Measurements from ENCODE around the gene GPA33.

The GPA33 gene

DNA sequence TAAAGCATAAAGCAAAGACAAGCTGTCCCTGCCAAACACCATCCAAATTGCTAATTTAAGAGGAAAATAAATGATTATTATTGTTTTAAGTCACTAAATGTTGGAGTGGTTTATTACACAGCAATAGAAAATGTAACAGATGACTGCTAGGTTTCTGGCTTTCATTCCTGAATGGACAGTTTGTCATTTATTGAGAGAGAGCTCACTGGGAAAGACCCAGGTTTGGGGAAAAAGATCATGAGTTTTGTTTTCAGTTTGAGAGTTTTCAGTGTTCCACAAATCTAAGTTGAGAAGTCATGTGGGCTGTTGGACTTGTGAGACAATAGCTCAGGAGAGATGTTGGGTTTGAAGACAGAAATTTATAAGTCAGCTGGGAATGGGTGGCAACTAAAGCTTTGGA is 5.4 kb downstream of the GPA33 start:
- DNase-seq, result no peak

DNA sequence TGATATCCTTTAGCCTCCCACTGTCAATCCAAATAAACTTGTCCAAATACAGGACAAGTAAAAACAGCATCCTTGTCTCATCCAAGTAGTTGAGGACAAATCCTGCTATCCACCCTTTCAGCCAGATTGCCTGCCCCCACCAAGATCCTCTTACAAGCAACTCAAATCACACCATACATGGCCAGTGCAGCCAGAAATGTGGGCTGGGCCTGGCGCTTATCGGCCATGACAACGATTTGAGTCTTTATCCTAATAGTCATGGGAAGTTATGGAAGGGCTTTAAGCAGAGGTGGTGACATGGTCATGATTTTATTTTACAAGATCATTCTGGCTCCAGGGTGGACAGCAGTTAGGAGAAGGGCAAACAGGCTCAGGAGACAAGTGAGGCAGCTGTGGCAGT is 6.3 kb downstream of the GPA33 start:
- DNase-seq, result no peak

DNA sequence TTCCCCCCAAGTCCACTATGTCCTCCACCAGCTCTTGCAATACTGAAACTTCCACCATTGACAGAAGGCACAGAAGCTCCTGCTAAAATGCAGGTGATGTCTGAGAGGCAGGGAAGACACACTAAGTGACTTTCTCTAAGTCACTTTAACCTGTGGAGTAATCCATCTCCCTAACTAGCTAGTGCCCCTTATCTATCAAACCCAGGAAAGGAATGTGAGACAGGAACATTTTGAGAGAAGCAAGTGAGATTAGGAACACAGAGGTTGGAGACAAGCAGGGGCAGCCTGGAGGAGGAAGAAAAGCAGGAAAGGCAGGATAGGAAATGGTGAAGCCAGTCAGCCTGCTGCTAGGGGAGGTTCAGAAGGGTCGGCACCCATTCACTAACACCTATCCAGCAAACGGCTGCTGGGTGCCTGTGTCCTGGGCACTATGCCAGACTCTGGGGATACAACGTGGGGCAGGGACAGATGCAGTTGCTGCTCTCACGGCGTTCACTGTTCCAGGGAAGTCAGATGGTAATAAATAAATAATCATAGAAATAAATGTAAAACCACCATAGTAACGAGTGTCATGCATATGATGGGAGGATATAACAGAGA is 7.0 kb downstream of the GPA33 start:
- DNase-seq, result no peak

DNA sequence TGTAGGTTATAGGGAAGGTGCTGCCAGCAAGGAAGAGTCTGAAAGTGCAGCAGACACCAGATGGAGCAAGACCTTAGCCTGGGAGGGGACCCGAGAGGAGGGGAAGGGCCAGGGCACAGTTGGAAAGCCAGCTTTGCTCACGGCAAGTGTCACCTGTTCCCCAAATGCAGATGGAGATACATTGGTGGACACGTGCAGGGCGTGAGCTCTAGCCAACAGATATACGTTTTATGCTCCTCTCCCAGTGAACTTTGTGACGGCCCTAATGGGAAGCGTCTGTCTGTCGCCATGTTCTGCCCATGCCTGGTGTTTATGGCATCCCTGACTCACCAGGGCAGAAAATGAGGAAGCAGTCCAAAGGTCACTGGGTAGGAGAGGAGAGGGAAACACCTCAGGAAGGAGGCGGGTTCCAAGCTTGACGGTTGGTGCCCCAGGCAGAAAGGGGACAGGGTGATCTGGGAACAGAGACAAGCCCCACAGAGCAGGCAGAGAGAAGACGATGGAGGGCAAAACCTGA is 7.6 kb downstream of the GPA33 start:
- no peak for DNase-seq

DNA sequence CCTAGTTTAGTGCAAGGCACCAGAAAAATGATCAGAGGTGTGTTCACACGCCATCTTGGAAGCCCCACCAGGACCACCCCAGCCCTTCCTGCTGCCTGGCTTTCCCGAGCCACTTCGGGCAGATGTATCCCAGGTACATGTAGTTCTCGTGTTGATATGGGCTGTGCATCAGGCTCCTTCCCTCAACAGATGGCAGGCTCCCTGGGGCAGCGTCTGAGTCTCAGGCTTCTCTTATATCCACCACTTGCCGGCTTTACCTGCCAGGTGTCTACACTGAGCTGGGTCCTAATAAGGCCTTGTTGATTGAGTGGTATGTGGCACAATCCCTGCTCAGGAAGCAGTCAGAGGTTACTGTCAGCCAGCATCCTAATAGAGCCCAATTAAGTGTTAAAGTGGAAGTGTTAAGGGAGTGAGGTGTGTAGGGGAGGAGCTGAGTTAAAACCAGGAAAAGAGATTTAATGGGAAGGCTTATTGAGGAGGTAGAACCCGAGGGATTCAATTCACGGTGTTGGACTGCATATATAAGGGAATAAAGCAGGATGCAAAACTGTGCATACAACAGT is 8.5 kb downstream of the GPA33 start:
- no peak for DNase-seq

DNA sequence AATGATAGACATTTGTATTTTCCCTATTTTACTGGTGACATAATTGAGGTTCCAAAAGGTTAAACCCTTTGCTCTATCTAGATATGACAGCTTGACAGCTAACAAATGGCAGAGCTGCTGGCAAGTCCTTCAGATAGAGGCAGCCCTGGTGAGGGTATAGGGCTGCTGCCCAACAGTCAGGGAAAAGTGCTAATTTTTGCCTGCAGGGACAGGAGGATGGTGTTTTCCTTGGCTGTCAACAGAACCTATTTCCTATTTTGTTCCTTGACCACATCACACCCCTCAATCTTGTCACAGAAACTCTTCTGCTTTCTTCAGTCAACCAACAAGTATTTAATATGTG is 12.3 kb downstream of the GPA33 start:
- DNase-seq, result no peak

DNA sequence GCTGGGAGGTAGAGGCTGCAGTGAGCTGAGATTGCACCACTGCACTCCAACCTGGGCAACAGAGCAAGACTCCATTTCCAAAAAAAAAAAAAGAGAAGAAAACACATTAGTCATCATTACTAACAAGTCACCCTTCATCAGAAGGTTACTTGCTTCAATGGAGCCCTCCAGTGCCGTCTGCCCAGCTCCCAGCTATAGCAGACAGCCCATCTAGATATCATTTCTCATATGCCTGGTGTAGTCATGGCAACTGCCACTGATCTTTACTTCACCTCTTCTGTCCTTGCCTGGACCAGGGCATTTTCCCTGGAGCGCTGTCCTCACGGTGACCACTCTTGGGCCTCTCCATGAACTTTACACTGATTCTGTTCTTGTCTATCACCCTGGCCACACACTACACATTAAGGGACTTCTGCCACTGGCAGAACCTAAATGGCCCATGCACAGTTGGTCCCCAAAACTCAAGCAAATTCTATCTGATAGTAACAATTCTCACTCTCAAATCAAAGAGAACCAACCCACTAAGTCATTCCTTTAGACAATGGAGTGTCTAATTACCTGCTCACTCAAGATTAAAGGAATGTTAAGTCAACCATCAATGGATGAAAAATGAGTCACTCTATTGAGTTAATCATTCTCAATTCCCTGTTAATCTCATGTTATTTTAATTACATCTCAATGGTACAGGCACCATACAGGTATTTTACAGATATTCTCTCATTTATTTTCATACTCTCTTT is 12.9 kb downstream of the GPA33 start:
- DNase-seq, result no peak

DNA sequence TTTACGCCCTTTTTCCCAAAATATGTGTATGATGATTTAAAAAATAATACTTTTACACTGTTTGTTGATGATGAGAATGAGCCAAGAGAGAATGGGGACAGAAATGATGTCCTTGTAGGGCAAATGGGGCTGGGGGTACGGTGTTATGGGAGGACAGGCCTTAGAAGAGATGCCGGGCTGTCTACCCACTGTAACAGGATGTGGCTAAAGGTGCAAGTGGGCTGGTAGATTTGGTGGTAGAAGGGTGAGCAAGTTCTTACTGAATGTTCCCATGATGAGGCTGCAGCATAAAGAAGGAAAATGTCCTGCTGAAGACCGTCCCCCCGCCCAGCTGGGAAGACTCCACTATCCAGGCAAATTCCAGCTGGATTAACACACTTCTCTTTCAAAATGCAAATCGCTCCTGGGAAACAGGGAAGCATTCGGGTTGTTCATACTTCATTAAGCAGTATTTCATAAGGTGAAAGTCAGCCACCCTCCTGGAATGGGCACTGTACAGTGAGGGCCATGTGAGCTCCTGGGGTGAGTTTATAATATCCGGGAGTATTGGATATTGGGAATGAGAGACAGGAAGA is 14.0 kb downstream of the GPA33 start:
- no peak for DNase-seq

DNA sequence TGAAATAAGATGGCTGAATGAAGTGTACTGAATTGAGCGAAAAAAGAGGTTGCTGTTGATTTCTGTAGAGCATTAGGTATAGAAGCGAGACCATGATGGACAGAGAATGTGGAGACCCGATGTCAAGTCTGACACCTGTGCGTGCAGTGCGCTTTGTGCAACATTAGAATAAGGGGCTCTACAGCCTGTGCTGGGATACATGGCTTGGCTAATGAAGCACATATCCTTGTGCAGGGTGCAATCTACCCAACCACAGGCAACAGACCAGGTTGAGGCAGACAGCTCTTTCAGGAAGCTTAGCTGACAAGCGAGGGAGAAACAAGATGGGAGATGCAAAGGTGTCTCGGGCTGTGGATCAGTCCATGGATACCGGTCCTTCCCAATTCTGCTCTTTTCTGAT is 18.9 kb downstream of the GPA33 start:
- no peak for DNase-seq

DNA sequence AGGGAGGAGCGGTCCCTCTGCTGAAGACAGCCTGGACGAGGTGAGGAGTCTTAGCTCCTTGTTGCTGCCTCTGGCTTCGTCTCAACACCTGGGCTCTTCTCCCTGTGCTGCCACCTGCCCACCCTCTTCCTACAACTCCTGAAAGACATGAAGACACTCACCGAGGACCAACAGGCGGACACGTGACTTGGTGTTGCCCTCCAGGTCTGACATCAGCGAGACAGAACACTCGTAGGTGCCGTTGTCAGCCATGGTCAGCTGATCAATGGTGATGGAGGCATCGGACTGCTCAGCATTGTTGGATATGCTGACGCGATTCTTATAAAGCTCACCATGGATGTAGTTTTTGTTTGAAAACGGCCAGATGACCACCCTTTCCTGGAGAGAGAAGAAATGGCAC is 21.4 kb downstream of the GPA33 start:
- no peak for DNase-seq

DNA sequence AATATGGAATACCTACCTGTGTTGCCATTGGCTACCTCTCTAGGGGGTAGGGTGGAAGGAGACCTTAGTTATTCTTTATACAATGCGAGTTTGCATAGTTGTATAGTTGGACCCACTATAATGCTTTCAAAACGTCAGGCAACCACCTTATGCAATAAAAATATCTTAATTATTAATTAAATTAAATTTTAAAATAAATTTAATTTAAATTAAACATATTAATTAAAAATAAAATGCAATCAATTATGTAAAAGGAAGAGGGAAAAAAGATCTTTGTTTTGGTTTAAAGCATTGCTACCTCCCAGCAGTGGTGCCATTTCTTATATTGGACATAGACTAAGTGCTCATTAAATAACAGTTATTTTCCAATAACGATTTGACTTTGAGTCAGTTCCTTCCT is 22.3 kb downstream of the GPA33 start:
- no peak for DNase-seq

DNA sequence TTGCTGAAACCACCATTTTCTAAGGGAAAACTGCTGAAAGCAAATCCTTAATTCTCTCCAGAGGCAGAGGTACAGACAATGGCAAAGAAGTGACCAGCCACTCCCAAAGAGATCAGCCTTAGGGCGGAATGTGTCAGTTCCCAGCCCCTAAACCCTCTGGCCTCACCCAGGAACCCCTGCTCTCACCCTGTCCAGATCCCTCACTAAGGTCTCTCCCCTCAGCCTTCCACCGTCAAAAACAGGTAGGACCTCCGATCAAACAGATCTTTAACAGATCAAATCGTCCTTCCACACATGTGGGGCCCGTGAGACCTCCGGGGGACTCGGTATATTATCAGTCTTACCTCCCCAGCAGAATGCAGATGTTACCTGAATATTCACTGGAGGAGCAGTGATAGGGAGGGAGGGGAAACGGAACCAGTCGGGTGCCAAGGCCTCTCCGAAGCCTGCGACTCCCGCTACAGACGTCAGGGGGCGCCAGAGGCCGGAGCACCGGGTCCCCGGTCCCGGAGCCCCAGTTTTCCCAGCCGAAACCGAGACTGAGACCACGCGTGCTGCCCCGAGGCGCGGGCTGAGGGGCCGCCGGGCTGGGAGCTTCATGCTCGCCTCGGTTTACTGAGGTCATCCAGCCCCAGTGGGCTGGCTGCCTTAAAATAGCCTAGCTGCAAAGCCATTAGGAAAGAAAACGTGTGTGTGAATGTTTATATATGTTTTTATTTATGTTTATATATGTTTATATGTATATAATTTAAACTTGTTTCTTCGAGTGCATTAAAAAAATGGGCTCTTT is 23.6 kb downstream of the GPA33 start:
- DNase-seq, result peak; percentile 77

DNA sequence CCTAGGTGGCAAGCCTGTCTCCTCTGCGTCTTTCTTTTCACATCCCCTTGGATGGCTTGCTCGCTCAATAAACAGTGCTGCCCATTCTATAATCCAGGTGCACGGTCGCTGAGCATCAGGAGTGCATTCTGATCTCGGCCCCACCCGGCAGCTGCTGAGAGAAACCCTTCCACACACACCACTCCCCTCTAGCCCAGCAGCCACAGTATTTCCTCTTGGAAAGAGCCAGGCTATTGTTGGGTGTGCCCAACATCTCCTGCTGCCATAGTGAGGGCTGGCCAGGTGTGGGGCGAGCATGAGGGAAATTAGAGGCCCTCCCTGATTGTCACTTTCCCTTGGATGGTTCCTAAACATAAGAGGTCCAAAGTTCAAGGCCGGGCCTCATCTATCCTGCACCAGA is 24.7 kb downstream of the GPA33 start:
- no peak for DNase-seq

DNA sequence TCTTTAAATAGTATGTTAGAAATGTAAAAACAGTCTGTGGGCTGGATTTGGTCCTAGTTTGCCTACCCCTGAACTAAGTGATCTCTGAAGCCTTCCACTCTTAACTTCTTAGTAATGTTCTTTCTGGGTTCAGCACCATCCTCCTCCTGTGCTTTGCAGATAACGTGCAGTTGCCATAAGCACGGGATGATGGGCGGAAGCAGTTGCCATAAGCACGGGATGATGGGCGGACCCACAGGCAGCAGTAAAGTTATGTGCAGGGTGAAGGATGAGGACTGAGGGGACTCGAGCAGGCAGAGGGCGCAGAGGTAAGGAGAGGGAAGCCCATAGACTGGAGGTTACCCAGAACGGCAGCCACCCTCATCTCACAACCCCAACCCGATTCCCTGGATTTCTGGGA is 25.6 kb downstream of the GPA33 start:
- DNase-seq, result no peak

DNA sequence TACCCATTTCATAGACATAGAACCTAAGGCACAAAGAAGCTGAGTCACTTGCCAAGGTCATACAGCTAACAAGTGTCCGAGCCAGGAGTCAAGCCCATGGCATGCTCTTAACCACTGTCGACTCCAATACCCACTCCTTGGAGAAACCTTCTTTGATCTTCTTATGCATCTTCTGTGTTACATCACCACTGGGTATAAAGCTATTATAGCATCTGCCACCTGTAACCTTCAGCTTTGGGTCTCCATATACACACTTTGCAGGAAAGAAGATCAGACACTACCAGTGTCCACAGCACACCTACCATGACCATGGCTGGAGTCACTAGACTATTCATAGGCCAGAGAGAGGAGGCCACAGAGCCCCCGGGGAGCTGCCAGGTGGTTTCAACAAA is 29.1 kb downstream of the GPA33 start:
- DNase-seq, result no peak

DNA sequence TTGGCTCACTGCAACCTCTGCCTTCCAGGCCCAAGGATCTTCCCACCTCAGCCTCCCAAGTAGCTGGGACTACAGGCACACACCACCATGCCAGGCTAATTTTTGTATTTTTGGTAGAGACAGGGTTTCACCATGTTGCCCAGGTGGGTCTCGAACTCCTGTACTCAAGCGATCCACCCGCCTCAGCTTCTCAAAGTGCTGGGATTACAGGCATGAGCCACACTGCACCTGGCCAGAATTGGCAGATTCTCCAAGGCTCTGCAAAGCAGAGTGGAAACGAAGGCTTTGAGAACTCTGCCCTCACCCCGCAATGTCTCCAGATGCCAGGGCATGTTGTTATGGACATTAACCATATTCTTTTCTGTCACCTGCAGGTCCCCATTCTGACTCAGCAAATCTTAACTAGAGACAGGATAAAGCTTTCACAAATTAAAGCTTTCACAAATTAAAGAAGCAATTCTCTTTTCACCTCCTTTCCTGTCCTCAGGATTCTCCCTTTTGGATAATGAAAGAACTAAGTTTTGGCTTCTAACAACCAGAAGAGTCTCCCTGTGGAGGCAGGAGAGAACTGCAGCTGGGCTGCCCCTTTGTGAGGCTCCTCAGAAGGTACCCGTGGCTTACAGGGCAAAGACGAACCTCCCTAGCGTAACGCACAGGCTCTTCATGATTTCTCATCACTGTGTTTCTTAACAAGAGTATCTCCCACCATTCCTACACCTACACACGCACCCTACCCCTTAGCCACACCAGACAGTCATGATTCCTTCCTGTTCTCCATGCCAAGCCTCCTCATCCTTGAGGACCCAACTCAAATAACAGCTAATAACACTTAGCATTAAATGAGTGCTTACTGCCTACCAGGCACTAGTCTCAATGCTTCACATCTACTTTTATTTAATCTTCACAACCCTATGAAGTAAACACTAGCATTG is 29.8 kb downstream of the GPA33 start:
- DNase-seq, result no peak

DNA sequence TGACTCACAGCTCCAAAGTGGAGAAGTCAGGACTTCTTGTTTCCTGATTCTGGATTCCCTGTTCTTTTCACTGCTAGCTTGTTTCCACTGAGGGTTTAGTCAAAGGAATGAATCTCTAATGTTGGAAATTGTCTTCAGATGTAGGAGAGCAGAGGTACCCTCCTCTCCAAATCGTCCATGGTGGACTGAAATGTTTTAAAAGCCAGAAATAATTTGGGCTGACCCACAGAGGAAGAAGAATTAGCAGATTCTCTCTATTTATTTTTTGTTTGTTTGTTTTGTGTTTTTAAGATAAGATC is 30.4 kb downstream of the GPA33 start:
- DNase-seq, result no peak

DNA sequence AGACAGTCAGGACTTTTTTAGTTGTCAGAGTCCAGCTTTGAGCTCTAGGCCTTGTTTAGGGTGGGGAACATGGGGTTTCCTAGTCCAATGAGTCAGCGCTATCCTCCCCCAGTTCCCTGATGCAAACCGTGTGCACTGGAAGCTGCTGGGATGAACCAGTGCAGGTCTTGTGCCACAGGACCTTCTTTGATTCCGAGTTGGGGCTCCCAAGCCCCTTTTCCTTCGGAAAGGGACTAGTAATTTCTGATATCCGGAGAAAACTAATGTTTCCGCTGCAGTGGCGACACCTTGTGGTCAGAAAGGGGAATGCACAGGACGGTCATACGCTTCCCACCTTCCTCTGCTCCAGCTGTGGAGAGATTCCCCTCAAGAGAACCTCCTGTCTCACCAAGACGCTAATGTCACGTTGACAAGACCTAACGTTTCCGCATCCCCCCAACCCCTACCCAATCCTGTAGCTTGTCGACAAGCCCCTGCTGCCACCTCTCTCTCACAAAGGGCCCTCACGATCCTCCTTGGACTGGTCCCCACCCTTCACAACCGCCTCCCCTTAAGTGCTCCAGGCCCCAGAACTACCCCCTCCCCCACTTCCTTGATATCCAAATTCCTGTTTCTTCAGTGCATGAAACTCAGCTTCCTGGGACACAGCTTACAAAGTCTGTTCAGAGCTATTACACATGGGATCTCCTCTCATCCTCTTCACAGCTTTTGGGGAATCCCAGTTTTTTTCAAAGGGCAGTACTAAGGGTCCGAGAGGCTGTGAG is 30.9 kb downstream of the GPA33 start:
- peak; percentile 72 for DNase-seq

DNA sequence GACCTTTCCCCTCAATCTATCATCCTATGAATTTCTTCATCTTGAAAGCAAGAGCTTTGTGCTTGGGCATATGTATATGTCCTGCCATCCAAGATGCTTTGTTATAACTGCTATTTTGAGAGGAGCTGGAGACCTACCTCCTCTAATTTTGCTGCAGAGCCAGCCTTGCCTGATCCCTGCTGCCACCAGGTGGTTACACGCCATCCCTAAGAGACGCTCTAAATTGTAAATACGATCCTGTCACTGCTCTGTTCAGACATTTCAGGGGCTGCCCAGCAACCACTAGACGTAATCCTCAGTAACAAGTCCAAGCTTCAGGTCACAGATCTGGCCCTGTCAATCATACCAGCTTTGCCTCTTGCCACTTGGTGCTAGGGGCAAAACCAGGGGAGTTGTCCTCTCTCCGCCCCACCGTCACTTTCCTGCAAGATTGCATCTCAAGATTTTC is 32.9 kb downstream of the GPA33 start:
- no peak for DNase-seq

DNA sequence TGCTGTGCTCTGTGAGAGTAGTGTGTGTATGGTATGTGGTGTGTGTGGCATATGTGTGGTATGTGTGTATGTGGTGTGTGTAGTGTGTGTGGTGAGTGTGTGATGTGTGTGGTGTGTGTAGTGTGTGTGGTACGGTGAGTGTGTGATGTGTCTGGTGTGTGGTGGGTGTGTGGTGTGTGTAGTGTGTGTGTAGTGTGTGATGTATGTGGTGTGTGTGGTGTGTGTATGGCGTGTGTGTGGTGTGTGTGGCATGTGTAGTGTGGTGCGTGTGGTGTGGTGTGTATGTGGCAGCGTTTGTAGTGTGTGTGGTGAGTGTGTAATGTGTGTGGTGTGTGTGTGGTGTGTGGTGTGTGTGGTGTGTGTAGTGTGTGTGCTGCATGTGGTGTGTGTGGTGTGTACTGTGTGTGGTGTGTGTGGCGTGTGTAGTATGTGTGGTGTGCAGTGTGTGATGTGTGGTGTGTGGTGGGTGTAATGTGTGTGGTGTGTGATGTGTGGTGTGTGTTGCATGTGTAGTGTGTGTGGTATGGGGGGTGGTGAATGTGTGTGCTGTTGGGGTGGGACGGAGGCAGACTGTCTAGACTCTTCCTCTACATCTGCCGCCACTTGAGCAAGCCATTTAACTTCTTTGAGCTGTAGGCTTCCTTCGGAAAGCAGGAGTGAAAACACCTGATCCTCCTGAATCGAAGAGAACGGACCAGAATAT is 33.5 kb downstream of the GPA33 start:
- no peak for DNase-seq

All from T-helper 9 cell (primary cell).